ENCODE measurements around the gene GPR137C. TPM values are rescaled to one million over a fixed set of nuclear protein-coding genes. Genes with fewer than 3 reads are reported as not detected.

Gene GPR137C
- total and polyA plus RNA-seq, 8 donors = 0.25 to 3.9 (median 0.45) TPM; not detected in 3

DNA sequence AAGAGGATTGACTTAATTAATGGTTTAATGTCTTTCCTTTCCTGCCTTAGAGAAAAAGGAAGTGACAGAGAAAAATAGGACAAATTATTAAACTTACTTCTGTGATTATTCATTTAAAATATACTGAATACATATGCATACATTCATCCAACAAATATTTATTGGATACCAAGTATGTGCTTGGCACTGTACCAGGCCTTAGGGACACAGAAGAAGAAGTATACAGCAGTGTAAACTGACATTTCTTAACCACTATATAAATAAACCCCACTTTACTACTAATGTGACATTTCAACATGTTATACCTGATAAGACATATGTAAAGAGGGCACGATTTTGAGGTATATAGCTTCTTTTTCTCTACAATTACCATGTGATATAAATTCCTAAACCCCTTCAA lies 89.1 kb downstream of the GPR137C start:
- intact Hi-C loops (cut with DNase I; ENCODE audit: low total_unique reads) = no loop called here
- H3K9me3 ChIP-seq = peaks cover 0 to 9% (median 4%) of the 10 kb centered on the region in 4 donors
- no peak overlapping the region for H3K4me3 ChIP-seq
- DNase-seq = no peak
- H3K27ac ChIP-seq = no peak overlapping the region
- peaks cover 27 to 70% (median 64%) of the 10 kb centered on the region in 4 donors for H3K36me3 ChIP-seq
- TF ChIP-seq POLR2AphosphoS5 (IDR thresholded peaks at IDR 0.05) (no peak), EP300 (IDR thresholded peaks at IDR 0.05) (no peak), POLR2A (IDR thresholded peaks at IDR 0.05) (no peak)
- TF ChIP-seq, protein P1, sequence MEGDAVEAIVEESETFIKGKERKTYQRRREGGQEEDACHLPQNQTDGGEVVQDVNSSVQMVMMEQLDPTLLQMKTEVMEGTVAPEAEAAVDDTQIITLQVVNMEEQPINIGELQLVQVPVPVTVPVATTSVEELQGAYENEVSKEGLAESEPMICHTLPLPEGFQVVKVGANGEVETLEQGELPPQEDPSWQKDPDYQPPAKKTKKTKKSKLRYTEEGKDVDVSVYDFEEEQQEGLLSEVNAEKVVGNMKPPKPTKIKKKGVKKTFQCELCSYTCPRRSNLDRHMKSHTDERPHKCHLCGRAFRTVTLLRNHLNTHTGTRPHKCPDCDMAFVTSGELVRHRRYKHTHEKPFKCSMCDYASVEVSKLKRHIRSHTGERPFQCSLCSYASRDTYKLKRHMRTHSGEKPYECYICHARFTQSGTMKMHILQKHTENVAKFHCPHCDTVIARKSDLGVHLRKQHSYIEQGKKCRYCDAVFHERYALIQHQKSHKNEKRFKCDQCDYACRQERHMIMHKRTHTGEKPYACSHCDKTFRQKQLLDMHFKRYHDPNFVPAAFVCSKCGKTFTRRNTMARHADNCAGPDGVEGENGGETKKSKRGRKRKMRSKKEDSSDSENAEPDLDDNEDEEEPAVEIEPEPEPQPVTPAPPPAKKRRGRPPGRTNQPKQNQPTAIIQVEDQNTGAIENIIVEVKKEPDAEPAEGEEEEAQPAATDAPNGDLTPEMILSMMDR (IDR thresholded peaks at IDR 0.05) = no peak
- no peaks in the 10 kb centered on the region for H3K4me1 ChIP-seq
- no peaks in the 10 kb centered on the region for H3K27me3 ChIP-seq
- 91 to 100% (median 96%) methylated on average over 1 of the region's 1 CpG for WGBS, 5 donors

- H3K36me3 ChIP-seq = peaks cover 23 to 86% (median 69%) of the 10 kb centered on the region in 4 donors
- H3K27ac ChIP-seq = no peak overlapping the region
- H3K9me3 ChIP-seq = no peaks in the 10 kb centered on the region
- H3K4me1 ChIP-seq = no peaks in the 10 kb centered on the region
- H3K27me3 ChIP-seq = no peaks in the 10 kb centered on the region
- intact Hi-C loops (cut with DNase I; ENCODE audit: low total_unique reads) = no loop called here
- 94 to 98% (median 95%) methylated on average over 1 of the region's 1 CpG for WGBS, 5 donors
- no peak overlapping the region for H3K4me3 ChIP-seq
- no peak for TF ChIP-seq EP300 (IDR thresholded peaks at IDR 0.05)
- TF ChIP-seq POLR2A (IDR thresholded peaks at IDR 0.05) = no peak
- no peak for TF ChIP-seq POLR2AphosphoS5 (IDR thresholded peaks at IDR 0.05)
- TF ChIP-seq, protein P1 (IDR thresholded peaks at IDR 0.05) = no peak
- no peak for DNase-seq
These were observed 96.9 kb downstream of the GPR137C start for GRCh38 chr14:52649511-52649910.

- Histone ChIP-seq H3K27ac (no peak overlapping the region), H3K27me3 (no peaks in the 10 kb centered on the region), H3K4me1 (no peaks in the 10 kb centered on the region), H3K4me3 (no peak overlapping the region), H3K36me3 (peaks cover 14 to 82% (median 64%) of the 10 kb centered on the region in 4 donors), H3K9me3 (no peaks in the 10 kb centered on the region)
- DNase-seq = peak in 1 of 2 donors; percentile 3
- TF ChIP-seq POLR2AphosphoS5 (IDR thresholded peaks at IDR 0.05) (no peak), POLR2A (IDR thresholded peaks at IDR 0.05) (no peak), EP300 (IDR thresholded peaks at IDR 0.05) (no peak)
- TF ChIP-seq, protein P1 (IDR thresholded peaks at IDR 0.05) = no peak
- intact Hi-C loops (cut with DNase I; ENCODE audit: low total_unique reads) = no loop called here
- WGBS, 5 donors = 82 to 93% (median 85%) methylated on average over 6 of the region's 6 CpGs
These were observed 98.1 kb downstream of the GPR137C start for GRCh38 chr14:52650774-52651173.

DNA sequence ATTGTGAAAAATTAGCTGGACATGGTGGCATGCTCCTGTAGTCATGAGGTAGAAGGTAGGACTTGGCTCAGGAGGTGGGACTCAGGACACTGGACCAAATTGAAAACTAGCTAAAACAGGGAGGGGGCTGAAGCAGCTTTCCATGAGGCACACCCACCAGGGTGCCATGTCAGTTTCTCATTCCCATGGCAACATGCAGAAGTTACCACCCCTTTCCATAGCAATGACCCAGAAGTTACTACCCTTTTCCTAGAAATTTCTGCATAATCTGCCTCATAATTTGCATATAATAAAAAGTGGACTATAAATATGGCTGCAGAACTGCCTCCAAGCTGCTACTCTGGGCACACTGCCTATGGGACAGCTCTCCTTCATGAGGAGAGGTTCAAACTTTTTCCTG lies 104.3 kb downstream of the GPR137C start:
- H3K36me3 ChIP-seq = peaks cover 8 to 74% (median 55%) of the 10 kb centered on the region in 4 donors
- H3K9me3 ChIP-seq = no peaks in the 10 kb centered on the region
- no peaks in the 10 kb centered on the region for H3K4me1 ChIP-seq

More for the DNA sequence above, 104.3 kb downstream of the GPR137C start:
- Histone ChIP-seq H3K4me3 (no peak overlapping the region), H3K27ac (no peak overlapping the region), H3K27me3 (no peaks in the 10 kb centered on the region)
- intact Hi-C loops (cut with DNase I; ENCODE audit: low total_unique reads) = no loop called here
- DNase-seq = no peak
- TF ChIP-seq EP300 (IDR thresholded peaks at IDR 0.05) (no peak), POLR2A (IDR thresholded peaks at IDR 0.05) (no peak), POLR2AphosphoS5 (IDR thresholded peaks at IDR 0.05) (no peak)
- TF ChIP-seq, protein P1 (IDR thresholded peaks at IDR 0.05) = no peak
